GM18867 (cell line): ENCODE data around the gene MIP.
"Not testable (repeated sequence)": the region's sequence is repeated elsewhere in the genome, so short reads cannot be mapped to it uniquely, and the experiment has no call there.

ENCODE experiments used
- ATAC-seq: cut with Tn5 transposase; IDR thresholded peaks from one replicate; pipeline ENCODE4 v1.9.1; 2021; ENCODE audit warnings: mild to moderate bottlenecking, moderate library complexity; ENCODE audit not compliant: unreplicated experiment

Gene MIP

DNA sequence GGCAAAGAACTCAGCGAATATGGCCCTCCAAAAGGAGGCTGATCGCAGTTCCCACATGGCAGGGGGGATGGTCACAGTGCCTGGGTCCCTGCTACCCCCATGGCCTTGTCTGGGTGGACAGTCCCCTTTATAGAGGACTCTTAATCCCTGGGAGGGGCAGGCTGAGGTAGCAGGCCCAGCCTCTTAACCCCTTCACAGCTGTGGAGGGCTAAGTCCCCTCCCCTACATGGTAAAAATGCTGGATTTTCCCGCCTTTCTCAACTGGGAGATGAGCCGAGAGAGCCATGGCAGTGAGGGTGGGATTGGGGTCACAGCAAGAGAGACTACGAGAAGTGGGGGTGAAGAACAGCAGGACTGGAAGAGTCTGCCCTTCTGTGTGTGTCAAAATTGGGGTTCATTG is at the start of gene MIP:
Gene MIP (minus strand): TSS at position 101 of the 400 bp plus-strand sequence. CDS start 44 bp downstream, at position 57.
- ATAC-seq: no peak

DNA sequence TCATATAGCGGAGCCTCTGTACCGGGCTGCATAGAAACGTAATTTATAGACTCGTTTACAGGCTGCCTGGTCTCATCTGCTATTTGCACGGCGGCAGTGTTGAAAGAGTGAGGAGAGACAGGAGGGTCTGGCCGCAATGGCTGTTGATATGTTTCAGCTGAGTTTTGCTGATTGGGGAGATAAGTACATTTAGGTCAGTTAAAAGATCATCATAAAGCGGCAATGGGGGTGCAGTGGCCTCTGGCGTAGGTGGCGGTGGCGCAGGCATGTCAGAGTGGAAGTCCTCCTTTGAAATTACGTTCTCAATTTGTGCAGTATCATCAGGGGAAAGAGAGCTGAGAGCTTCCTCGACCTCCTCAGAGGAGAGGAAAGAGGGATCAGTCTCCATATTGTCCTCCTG is 45.4 kb upstream of the MIP start:
- not testable (repeated sequence) for ATAC-seq

DNA sequence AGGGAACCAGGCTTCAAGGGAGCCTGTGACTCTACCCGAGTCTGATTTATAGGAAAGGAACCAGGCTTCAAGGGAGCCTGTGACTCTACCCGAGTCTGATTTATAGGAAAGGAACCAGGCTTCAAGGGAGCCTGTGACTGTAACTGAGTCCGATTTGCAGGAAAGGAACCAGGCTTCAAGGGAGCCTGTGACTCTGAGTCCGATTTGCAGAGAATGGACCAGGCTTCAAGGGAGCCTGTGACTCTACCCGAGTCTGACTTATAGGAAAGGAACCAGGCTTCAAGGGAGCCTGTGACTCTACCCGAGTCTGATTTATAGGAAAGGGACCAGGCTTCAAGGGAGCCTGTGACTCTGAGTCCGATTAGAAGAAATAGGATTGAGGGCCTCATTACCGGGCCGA is 45.0 kb upstream of the MIP start:
- ATAC-seq: not testable (repeated sequence)

DNA sequence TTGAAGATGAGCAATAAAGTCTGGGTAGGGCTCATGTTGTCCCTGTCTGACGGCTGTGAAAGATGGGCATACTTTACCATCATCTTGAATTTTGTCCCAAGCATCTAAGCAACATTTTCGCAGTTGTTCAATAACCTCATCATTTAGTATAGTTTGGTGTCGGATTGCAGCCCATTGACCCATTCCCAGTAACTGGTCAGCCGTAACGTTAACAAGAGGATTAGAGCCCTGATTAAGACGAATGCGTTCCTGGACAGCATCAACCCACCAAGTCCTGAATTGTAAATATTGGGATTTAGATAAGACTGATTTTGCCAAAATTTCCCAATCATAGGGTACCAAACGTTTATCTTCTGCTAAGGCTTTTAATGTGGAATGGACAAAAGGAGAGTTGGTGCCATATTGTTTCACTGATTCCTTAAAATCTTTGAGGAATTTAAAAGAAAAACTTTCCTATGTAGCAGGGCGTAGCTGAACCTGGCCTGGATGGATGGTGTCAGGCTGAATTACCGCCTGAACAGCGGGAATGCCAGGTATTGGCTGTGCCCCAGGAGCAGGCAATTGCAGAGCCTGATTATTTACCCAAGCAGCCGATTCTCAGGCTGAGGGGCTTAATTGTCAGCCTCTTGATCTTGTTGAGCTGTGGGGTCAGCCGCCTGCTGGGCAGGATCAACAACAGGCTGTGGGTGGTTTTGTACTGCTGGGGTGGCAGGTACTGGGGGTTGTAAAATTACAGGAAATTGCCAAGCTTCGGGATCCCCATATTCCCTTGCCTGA is 43.9 kb upstream of the MIP start:
- not testable (repeated sequence) for ATAC-seq

- ATAC-seq: not testable (repeated sequence)
Measured at GRCh38 chr12:56496704-56497103, 42.2 kb upstream of the MIP start.

- not testable (repeated sequence) for ATAC-seq
Measured at GRCh38 chr12:56494481-56494880, 40.0 kb upstream of the MIP start.

DNA sequence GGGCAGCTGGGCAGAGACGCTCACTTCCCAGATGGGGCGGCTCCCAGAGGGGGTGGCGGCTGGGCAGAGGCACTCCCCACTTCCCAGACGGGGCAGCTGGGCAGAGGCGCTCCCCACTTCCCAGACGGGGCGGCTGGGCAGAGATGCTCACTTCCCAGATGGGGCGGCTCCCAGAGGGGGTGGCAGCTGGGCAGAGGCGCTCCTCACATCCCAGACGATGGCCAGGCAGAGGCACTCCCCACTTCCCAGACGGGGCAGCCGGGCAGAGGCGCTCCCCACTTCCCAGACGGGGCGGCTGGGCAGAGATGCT is 39.6 kb upstream of the MIP start:
- ATAC-seq: not testable (repeated sequence)

DNA sequence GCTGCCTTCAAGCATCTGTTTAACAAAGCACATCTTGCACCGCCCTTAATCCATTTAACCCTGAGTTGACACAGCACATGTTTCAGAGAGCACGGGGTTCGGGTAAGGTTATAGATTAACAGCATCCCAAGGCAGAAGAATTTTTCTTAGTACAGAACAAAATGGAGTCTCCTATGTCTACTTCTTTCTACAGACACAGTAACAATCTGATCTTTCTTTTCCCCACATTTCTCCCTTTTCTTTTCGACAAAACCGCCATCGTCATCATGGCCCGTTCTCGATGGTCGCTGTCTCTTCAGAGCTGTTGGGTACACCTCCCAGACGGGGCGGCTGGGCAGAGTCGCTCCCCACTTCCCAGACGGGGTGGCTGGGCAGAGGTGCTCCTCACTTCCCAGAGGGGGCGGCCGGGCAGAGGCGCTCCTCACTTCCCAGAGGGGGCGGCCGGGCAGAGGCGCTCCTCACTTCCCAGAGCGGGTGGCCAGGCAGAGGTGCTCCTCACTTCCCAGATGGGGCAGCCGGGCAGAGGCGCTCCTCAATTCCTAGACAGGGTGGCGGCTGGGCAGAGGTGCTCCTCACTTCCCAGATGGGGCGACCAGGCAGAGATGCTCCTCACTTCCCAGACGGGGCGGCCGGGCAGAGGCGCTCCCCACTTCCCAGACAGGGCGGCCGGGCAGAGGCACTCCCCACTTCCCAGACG is 39.1 kb upstream of the MIP start:
- ATAC-seq: not testable (repeated sequence)

GRCh38 chr12:56490360-56490759 is 35.9 kb upstream of the MIP start:
- ATAC-seq: no peak

GRCh38 chr12:56488041-56488955 is 33.8 kb upstream of the MIP start, which contains the start of gene GLS2:
Gene GLS2 (minus strand): TSS chr12:56488161. CDS start chr12:56488118, 43 bp downstream.
- ATAC-seq: peak; percentile 70

DNA sequence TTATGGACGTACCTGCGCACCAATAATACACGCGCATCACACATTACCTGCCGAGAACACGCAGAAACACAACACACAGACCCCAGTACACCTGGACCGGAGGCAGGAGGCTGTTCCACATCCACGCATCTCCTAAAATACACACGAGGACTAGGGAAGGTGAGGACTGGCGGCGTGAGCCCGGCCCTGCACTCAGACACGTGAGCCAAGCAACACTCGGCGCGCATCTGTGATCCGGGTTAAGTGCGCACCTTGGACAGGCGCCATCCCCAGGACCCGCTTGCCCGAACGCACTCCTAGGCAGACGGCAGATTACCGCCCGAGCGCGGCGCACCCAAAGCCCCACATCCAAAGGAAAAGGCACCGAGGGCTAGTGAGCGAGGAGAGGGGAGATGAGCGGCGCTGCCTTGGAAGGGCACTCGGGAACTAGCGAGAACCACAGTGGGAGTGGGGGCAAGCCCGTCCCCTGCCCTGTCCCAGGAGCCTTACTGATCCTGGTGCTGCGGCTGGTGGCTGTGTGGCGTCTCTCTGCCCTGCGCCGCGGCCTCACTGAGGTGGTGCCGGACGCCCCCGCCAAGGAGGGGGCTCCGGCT is 33.1 kb upstream of the MIP start:
- ATAC-seq: no peak

- no peak for ATAC-seq
Measured at GRCh38 chr12:56486694-56487093, 32.2 kb upstream of the MIP start.

- ATAC-seq: no peak
Measured at GRCh38 chr12:56484566-56484965, 30.1 kb upstream of the MIP start.

DNA sequence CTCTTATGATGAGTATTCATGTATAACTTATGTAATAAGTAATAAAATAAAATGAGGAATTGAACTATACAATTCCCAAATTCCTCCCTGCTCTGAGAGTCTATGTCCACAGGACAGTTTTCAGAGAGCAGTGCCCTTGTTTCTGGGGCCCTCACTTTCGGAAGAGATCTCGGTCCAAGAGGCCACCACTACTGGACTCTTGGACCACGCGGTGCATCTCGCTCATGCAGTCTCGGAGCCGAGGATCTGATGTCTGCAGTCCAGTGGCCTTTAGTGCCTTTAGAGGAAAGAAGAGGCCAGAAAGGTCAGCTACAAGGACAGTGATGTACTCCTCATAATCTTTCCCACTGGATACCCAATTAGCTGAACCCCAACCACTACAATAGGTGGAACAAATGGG is 25.2 kb upstream of the MIP start:
- ATAC-seq: no peak

GRCh38 chr12:56477521-56478225 is 23.2 kb upstream of the MIP start:
- no peak for ATAC-seq

DNA sequence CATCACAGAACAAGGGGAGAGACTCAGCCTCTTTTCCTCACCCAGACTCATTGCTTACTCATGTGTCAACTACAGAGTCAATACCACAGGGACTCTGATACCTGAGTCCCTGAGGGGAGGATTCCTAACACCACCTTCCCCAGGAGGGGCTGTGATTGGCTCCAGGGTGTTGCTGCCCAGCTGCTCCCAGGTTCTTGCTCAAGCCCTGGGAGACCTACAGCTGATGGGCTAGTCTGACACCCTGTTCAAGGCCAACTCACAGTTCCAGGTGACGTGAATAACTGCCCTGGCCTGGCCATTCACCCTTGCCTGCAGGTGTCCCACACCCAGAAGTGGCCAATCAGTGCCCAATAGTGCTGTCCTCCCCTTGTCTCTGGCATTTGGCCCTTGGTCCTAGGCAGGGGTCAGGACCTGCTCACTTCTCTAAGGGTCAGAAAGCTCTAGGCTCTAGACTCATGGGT is 22.5 kb upstream of the MIP start:
- no peak for ATAC-seq

DNA sequence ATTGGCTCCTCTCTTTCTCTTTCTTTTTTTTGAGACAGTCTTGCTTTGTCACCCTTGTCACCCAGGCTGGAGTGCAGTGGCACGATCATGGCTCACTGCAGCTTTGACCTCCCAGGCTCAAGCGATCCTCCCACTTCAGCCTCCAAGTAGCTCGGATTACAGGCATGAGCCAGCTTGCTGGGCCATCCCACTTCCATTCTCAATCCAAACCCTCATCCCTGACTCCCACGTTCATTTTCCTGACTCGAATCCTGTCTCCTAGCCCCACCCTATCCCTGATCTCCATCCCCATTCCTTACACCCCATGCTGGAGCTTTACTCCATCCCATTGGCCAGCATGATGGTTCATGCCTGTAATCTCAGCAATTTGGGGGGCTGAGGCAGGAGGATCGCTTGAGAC is 21.7 kb upstream of the MIP start:
- no peak for ATAC-seq

DNA sequence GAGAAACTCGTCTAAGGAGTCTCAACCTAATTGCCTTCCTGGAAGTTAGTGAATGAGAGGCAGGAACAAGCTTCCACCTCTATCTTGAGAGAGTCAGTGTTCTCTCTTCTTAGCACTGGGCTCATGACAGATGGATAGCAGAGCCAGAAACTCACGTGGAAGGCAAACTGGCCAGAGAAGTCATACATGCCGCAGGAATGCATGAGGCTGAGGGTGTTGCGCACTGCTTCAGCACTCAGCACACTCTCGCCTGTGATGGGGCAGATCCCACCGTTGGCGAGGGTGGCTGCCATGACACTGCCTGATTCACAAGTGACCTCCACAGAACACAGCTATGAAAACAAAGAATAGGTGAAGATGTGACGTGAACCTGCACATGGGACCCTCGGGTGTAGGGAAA is 19.9 kb upstream of the MIP start:
- no peak for ATAC-seq

GRCh38 chr12:56469007-56469930 is 14.8 kb upstream of the MIP start:
- no peak for ATAC-seq
